ENCODE results near the gene HAUS8. TPM values are rescaled to one million over a fixed set of nuclear protein-coding genes. Genes with fewer than 3 reads are reported as not detected.

The HAUS8 gene
- total and polyA plus RNA-seq, 2 of the 13 experiments (the other 11 are each of a cell fraction or from before 2014, with no cell fraction given): 7.8 to 17.5 TPM

DNA sequence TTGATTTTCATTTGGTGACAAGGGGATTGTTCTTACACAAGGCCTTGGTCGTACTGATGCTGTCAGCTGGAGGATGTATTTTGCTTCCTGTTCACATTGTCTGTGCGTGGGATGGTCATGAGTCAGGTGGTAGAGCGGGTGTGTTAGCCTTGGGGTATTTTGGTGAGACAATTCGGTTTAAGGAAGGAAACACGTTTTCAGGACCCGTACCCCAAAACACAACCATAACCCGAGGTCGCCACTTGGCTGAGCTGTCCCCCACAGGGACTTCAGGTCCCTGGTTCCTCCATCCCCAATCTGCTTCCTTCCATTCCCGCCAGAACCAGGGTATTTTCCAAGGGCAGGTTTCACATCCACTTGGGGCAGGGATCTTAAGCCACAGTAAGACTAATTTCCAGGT lies 15.3 kb upstream of the HAUS8 start (continued):
- no peak for TF ChIP-seq ZNF235 (CRISPR knock-in tag; IDR thresholded peaks at IDR 0.05; ENCODE audit: borderline replicate concordance)
- TF ChIP-seq, protein P1, sequence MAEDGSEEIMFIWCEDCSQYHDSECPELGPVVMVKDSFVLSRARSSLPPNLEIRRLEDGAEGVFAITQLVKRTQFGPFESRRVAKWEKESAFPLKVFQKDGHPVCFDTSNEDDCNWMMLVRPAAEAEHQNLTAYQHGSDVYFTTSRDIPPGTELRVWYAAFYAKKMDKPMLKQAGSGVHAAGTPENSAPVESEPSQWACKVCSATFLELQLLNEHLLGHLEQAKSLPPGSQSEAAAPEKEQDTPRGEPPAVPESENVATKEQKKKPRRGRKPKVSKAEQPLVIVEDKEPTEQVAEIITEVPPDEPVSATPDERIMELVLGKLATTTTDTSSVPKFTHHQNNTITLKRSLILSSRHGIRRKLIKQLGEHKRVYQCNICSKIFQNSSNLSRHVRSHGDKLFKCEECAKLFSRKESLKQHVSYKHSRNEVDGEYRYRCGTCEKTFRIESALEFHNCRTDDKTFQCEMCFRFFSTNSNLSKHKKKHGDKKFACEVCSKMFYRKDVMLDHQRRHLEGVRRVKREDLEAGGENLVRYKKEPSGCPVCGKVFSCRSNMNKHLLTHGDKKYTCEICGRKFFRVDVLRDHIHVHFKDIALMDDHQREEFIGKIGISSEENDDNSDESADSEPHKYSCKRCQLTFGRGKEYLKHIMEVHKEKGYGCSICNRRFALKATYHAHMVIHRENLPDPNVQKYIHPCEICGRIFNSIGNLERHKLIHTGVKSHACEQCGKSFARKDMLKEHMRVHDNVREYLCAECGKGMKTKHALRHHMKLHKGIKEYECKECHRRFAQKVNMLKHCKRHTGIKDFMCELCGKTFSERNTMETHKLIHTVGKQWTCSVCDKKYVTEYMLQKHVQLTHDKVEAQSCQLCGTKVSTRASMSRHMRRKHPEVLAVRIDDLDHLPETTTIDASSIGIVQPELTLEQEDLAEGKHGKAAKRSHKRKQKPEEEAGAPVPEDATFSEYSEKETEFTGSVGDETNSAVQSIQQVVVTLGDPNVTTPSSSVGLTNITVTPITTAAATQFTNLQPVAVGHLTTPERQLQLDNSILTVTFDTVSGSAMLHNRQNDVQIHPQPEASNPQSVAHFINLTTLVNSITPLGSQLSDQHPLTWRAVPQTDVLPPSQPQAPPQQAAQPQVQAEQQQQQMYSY (CRISPR knock-in tag; IDR thresholded peaks at IDR 0.05): no peak
- no peak for TF ChIP-seq GATA4 (IDR thresholded peaks at IDR 0.05; ENCODE audit: borderline replicate concordance, low read depth)

DNA sequence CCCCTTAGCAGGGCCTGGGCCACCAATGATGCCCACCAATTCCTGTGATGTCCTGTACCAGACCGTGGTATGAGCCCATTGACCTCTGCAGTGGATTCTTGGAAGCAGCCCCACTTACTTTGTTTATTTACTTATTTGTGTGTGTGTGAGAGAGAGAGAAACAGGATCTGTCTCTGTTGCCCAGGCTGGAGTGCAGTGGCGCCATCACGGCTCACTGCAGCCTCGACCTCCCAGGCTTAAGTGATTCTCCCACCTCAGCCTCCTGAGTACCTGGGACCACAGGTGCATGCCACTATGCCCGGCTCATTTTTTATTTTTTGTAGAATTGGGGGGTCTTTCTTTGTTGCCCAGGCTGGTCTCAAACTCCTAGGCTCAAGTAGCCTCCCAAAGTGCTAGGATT lies 13.3 kb upstream of the HAUS8 start:
- Histone ChIP-seq H3K9me3 (ENCODE audit: low read length) (no peaks in the 10 kb centered on the region), H3K27ac (ENCODE audit: extremely low read length, insufficient read depth, low read length) (no peak overlapping the region), H3K4me2 (ENCODE audit: low read depth, low read length) (no peak overlapping the region), H4K20me1 (ENCODE audit: insufficient read depth, low read length) (no peaks in the 10 kb centered on the region), H3K27me3 (ENCODE audit: control insufficient read depth in 1 of 2, insufficient read depth in 2 of 2, low read length in 2 of 2) (no peaks in the 10 kb centered on the region), H3K9ac (ENCODE audit: insufficient read depth, low read depth, low read length) (no peak overlapping the region), H3K36me3 (replicated peaks in 1 of 2; ENCODE audit: control insufficient read depth in 1 of 2, insufficient read depth in 2 of 2, low read length in 2 of 2) (peaks cover 0 to 9% of the 10 kb centered on the region in 2 experiments; a peak in 2 of 5 replicates), H3K4me1 (ENCODE audit: insufficient read depth, low read length) (peaks cover 6% of the 10 kb centered on the region; the same call in 1 of the 2 replicates), H3K4me3 (replicated peaks in 1 of 3; ENCODE audit: insufficient read depth in 1 of 3, low read depth in 2 of 3, low read length in 3 of 3) (no peak overlapping the region), H2AFZ (ENCODE audit: low read length) (no peak overlapping the region), H3K79me2 (ENCODE audit: insufficient read depth, low read length) (peaks cover 30% of the 10 kb centered on the region)
- BruUV-seq (replicated peaks): no TSS peak
- TF ChIP-seq ZFP41 (CRISPR knock-in tag; IDR thresholded peaks at IDR 0.05; ENCODE audit: borderline replicate concordance) (no peak), ZNF672 (CRISPR knock-in tag; IDR thresholded peaks at IDR 0.05) (no peak)
- TF ChIP-seq, protein P2, sequence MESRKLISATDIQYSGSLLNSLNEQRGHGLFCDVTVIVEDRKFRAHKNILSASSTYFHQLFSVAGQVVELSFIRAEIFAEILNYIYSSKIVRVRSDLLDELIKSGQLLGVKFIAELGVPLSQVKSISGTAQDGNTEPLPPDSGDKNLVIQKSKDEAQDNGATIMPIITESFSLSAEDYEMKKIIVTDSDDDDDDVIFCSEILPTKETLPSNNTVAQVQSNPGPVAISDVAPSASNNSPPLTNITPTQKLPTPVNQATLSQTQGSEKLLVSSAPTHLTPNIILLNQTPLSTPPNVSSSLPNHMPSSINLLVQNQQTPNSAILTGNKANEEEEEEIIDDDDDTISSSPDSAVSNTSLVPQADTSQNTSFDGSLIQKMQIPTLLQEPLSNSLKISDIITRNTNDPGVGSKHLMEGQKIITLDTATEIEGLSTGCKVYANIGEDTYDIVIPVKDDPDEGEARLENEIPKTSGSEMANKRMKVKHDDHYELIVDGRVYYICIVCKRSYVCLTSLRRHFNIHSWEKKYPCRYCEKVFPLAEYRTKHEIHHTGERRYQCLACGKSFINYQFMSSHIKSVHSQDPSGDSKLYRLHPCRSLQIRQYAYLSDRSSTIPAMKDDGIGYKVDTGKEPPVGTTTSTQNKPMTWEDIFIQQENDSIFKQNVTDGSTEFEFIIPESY (CRISPR knock-in tag; IDR thresholded peaks at IDR 0.05): peak; percentile 62; the same call in 1 of the 2 replicates
- intact Hi-C loops (cut with micrococcal nuclease; ENCODE audit: unreplicated experiment): no loop called here
- WGBS (ENCODE audit: low lambda C conversion rate): 87% methylated on average over 5 of the region's 5 CpGs
- in situ Hi-C loops (cut with HindIII; ENCODE audit: extremely low pct_ligation_motif_present, low pct_unique_long_range_greater_than_20kb): no loop called here
- CTCF ChIA-PET (ENCODE audit: low intra/inter-chr PET ratio, low total read pairs): no interaction called here
- FAIRE-seq: no peak
- DNase-seq (ENCODE audit: low spot score): no peak
- no peak for ATAC-seq
- POLR2A ChIA-PET: no interaction called here

Data from HepG2 (cell line).